GM18858 (cell line): ENCODE data around the gene MACROD1.

Source experiments
- ATAC-seq: cut with Tn5 transposase; IDR thresholded peaks from one replicate; pipeline ENCODE4 v1.9.1; 2021; ENCODE audit not compliant: unreplicated experiment

MACROD1 gene

GRCh38 chr11:64019106-64020037 lies 146.5 kb downstream of the MACROD1 start:
- ATAC-seq, result no peak

DNA sequence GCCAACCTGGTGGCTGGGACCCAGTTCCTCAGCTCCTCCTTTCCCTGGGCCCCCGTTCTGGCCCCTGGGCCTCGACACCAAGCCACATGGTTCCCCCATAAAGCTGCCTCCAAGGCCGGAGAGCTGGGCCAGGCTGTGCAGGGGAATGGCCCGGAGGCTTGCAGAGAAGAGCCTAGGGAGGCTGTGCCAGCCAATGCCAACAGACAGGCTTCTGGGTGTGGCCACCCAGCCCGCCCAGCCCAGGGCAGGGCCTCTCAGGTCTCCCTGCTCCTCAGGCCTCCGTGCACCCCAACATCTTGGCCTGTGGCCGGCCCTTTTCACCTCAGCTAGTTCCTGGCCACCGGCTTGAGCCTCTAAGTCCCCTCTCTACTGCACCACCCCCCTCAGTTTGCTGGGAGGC lies 147.6 kb downstream of the MACROD1 start:
- no peak for ATAC-seq

DNA sequence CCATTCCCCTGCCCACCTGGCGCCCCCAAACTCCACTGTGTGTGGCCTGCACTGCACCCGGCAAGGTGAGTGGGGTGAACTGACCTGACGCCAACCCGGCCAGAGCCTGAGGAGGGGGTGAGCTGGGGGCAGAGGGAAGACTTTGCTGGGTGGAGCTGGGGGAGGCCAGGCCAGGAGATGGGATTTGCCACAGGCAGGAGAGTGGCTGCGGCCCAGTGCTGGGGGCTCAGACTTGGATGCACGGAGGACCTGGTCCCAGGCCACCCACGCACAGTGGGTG lies 148.0 kb downstream of the MACROD1 start:
- no peak for ATAC-seq

DNA sequence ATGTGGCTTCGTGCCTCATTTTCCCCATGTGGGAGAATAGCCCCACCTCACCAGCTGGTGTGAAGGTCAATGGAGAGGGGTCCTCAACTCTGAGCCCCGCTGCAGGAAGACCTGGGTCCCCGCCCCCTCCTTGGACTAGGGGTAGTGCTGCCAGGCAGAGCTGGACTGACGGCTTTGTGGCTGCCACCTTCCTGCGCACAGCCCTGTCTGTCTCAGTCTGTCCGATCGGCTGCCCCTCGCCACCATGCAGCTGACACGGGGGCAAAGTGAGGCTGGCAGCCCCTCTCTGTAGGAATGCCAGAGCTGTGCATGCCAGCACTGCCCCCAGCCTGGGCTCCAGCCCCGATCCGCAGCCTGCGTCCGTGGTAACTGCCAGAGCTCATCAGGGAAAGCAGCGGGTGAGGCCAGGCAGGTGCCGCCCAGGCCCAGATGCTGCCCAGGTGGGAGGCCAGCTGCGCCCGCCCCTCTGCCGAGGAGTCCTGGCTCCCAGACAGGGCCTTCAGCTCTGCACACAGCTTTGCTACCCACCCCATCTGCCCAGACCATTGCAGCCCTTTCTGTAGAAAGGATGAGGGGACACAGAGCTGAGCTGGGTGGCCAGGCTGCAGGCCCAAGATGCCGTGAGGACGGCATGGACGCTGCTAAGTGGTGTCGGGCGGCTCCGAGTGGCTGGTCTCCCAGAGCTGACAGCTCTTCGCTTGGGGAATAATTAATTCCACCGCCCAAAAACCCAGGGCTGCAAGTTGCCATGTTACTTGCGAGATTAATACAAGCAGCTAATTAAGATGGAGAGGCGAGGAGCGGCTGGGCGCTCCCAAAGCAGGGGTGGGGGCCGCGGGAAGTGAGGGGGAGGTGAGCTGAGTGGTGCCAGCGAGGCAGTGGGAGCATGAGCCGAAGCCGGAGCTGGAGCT lies 149.7 kb downstream of the MACROD1 start:
- ATAC-seq, result no peak

DNA sequence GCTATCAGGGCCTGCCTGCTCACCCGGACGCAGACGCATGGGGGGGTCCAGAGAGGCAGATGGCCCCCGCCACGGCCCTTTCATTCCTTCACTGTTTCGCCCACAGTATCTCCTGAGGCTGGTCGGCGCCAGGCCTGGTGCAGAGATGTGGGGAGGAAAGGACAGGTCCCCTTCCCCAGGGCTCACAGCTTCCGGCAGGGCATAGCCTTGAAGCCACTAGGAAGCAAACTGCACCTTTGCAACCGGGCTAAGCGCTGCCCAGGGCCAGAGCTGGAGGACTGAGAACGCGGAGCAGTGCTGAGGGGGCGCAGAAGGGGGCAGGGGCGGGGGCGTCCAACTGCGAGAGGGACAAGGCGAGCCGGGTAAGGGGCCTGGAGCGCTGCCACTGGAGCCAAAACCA lies 150.4 kb downstream of the MACROD1 start:
- ATAC-seq, result no peak

DNA sequence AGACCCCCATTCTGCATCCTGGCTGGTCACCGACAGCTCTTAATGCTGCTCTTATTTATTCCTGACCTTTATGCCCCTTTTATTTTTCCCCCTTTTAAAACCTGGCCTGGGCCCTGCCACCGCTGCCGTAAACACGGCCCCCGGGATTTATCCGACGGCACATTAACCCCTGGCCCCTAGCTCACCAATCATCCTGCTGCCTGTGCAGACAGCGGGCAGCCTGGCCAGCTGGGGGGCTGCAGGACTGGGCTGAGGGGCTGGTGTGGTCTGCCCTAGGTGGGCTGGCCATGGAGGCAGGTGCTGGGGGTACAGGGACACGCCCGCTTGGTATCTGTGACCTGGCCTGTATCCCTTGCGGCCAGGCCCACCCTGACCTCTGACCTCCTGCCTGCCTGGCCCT lies 151.6 kb downstream of the MACROD1 start:
- no peak for ATAC-seq

- ATAC-seq, result no peak
Observed at GRCh38 chr11:64013141-64013896, 152.6 kb downstream of the MACROD1 start.

DNA sequence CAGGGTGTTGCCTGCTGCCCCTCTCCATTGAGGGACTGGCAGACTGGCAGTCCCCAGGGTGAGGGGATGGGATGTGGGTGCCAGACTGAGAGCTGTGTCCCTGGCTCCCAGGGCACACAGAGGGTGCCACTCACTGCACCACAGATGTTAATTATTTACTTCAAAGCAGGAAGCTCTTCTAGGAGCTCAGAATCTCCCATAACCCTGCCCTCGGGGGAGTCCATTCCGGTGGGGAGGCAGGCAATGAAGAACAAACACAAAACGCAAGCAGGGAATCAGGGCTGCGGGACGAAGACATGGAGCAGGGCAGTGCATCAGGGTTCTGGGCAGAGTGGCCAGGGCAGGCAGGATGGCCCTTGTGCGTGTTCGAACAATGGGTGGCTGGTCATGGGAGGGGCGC lies 154.5 kb downstream of the MACROD1 start:
- no peak for ATAC-seq

GRCh38 chr11:64010783-64011182 lies 155.1 kb downstream of the MACROD1 start:
- no peak for ATAC-seq

GRCh38 chr11:64009710-64010109 lies 156.2 kb downstream of the MACROD1 start:
- no peak for ATAC-seq

- no peak for ATAC-seq
Observed at GRCh38 chr11:64008914-64009633, 156.8 kb downstream of the MACROD1 start.

DNA sequence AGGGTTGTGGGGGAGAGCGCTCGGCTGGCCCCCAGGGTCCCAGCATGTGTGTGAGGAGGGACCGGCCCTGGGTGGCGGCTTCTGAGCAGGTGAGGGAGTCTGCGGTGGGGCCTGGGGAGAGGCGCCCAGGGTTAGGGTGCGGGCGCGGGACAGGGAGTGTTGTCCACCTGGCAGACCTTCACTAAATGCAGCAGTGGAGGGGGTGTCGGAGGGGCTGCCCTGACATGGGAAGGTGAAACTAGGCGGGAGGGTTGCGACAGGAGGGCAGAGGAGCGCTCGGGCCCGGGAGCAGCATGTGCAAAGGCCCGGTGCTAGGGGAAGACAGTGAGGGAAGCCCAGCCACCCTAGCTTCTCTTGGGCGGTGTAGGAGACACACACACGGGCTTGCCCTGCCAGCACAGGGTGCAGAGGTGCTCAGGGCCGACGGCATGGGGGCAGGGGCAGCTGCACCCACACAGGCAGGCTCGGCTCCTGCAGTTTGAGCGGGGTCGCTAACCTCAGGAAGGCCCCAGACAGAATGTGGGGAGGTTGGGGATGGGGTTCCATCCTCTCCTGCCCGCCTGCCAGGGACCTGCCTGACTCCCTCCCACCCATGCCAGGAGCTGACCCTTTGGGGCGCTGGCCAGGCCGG lies 157.5 kb downstream of the MACROD1 start:
- no peak for ATAC-seq

- ATAC-seq, result no peak
Observed at GRCh38 chr11:64007629-64008282, 158.2 kb downstream of the MACROD1 start.

- no peak for ATAC-seq
Observed at GRCh38 chr11:64007160-64007628, 158.7 kb downstream of the MACROD1 start.

- no peak for ATAC-seq
Observed at GRCh38 chr11:64006398-64006797, 159.5 kb downstream of the MACROD1 start.

- no peak for ATAC-seq
Observed at GRCh38 chr11:64005691-64006090, 160.2 kb downstream of the MACROD1 start.

DNA sequence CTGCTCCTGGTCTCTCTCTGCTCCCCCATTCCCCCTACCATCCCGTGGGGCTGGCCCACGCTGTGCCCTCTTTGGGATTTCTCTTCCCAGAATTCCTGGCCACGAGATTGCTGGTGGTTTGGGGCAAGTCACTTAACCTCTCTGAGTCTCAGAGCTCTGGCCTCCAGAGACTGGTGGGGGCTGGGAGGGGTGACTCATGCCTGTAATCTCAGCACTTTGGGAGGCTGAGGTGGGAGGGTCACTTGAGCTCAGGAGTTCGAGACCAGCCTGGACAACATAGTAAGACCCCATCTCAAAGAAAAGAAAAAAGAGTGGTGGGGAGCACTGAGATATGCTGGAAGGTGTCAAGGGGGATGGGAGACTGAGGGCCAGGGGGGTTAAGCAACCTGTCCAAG lies 161.3 kb downstream of the MACROD1 start:
- no peak for ATAC-seq

- no peak for ATAC-seq
Observed at GRCh38 chr11:64003807-64004589, 161.9 kb downstream of the MACROD1 start.
